Measurements from ENCODE around the gene CCN5. TPM values are rescaled to one million over a fixed set of nuclear protein-coding genes. Genes with fewer than 3 reads are reported as not detected.
A peak's percentile ranks its signal among the peaks of the same experiment; 100 is the strongest.

CCN5 gene
- total RNA-seq, 1 donor = 520 TPM

DNA sequence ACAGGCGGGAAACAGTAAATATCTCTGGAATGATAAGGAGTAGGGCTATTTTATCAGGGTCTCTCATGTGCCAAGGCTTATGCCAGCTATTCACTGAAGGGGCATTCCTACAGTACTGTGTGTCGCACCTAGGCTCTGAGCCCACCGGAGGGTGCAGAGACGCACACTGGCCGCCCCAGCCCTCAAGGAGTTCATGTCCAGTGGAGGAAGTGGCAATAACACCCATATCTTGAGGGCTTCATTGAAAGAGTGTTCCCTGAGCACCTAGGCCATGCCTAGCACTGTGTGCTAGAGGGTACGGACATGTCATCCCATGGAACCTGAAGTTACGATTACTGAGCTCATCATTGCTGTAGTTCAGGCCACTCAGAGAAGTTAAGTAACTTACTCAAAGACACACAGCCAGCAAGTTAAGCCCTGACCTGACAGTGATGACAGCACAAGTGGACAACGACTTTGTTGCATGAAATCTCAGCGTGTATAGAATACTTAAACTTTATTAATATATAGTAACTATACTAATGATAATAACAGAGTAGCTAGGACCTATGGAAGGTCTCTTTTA, 8.7 kb downstream of the CCN5 start:
- DNase-seq (ENCODE audit: insufficient read length, low spot score, missing footprints) = no peak
- TF ChIP-seq, protein P1, sequence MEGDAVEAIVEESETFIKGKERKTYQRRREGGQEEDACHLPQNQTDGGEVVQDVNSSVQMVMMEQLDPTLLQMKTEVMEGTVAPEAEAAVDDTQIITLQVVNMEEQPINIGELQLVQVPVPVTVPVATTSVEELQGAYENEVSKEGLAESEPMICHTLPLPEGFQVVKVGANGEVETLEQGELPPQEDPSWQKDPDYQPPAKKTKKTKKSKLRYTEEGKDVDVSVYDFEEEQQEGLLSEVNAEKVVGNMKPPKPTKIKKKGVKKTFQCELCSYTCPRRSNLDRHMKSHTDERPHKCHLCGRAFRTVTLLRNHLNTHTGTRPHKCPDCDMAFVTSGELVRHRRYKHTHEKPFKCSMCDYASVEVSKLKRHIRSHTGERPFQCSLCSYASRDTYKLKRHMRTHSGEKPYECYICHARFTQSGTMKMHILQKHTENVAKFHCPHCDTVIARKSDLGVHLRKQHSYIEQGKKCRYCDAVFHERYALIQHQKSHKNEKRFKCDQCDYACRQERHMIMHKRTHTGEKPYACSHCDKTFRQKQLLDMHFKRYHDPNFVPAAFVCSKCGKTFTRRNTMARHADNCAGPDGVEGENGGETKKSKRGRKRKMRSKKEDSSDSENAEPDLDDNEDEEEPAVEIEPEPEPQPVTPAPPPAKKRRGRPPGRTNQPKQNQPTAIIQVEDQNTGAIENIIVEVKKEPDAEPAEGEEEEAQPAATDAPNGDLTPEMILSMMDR (IDR thresholded peaks at IDR 0.05; ENCODE audit: extremely low read depth, low read depth, low read length) = no peak
- Histone ChIP-seq H3K27me3 (ENCODE audit: insufficient read depth, low read length) (no peaks in the 10 kb centered on the region), H3K9me3 (ENCODE audit: low read depth, low read length) (no peaks in the 10 kb centered on the region), H3K79me2 (ENCODE audit: insufficient read depth, low read length) (no peaks in the 10 kb centered on the region), H3K4me1 (ENCODE audit: insufficient read depth, low read length) (peaks cover 32% of the 10 kb centered on the region), H3K4me2 (ENCODE audit: insufficient read depth, low read length) (no peak overlapping the region), H3K36me3 (ENCODE audit: insufficient read depth, low read length) (no peaks in the 10 kb centered on the region), H3K4me3 (ENCODE audit: insufficient read depth, low read length) (no peak overlapping the region), H4K20me1 (ENCODE audit: insufficient read depth, low read length) (no peaks in the 10 kb centered on the region), H2AFZ (ENCODE audit: low read length) (no peak overlapping the region), H3K27ac (ENCODE audit: low read depth, low read length) (no peak overlapping the region)

DNA sequence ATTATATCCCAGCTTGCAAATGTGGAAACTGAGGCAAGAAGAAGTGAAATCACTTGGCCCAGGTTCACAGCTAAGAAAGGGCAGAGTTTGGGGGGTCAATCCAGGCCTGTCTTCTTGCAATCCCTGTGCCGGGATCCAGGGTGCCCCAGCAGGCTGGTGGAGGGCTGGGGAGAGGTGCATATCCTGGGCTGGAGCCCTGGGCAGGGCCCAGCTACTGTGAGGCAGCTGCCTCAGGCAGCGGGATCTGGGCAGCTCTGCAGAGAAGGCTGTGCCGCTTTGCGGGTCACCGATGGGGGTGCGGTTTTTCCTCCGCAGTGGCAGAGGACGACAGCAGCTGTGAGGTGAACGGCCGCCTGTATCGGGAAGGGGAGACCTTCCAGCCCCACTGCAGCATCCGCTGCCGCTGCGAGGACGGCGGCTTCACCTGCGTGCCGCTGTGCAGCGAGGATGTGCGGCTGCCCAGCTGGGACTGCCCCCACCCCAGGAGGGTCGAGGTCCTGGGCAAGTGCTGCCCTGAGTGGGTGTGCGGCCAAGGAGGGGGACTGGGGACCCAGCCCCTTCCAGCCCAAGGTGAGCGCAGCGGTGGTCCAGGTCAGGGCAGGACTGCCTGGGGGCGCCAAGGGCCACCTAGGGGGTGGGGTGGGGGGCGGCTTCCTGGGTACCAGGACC, 9.4 kb downstream of the CCN5 start:
- H3K4me2 ChIP-seq (ENCODE audit: insufficient read depth, low read length) = no peak overlapping the region
- H3K27ac ChIP-seq (ENCODE audit: low read depth, low read length) = no peak overlapping the region
- peaks cover 38% of the 10 kb centered on the region for H3K4me1 ChIP-seq (ENCODE audit: insufficient read depth, low read length)
- no peak for DNase-seq (ENCODE audit: insufficient read length, low spot score, missing footprints)
- H2AFZ ChIP-seq (ENCODE audit: low read length) = no peak overlapping the region
- no peaks in the 10 kb centered on the region for H3K36me3 ChIP-seq (ENCODE audit: insufficient read depth, low read length)
- H3K4me3 ChIP-seq (ENCODE audit: insufficient read depth, low read length) = no peak overlapping the region
- no peaks in the 10 kb centered on the region for H4K20me1 ChIP-seq (ENCODE audit: insufficient read depth, low read length)
- TF ChIP-seq, protein P1 (IDR thresholded peaks at IDR 0.05; ENCODE audit: extremely low read depth, low read depth, low read length) = no peak
- H3K27me3 ChIP-seq (ENCODE audit: insufficient read depth, low read length) = no peaks in the 10 kb centered on the region
- no peaks in the 10 kb centered on the region for H3K9me3 ChIP-seq (ENCODE audit: low read depth, low read length)
- no peaks in the 10 kb centered on the region for H3K79me2 ChIP-seq (ENCODE audit: insufficient read depth, low read length)

DNA sequence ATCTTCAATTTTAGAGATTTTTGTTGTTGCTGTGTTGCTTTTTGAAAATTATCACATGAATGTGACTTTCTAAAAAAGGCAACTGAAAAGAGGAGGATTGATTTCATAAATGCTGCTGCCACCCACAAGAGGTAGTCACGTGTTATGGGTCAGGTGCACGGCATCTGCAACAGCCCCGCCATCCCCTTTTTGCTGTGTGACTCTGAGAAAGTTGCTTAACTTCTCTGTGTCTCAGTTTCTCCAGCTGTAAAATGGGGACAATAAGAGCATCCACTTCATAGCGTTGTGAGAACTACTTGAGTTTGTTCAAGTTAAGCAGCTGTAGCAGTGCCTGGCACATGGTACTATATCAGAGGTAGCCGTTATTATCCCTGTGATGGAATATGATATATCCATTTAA, 10.7 kb downstream of the CCN5 start:
- Histone ChIP-seq H3K4me3 (ENCODE audit: insufficient read depth, low read length) (no peak overlapping the region), H4K20me1 (ENCODE audit: insufficient read depth, low read length) (no peaks in the 10 kb centered on the region), H3K79me2 (ENCODE audit: insufficient read depth, low read length) (no peaks in the 10 kb centered on the region), H2AFZ (ENCODE audit: low read length) (no peak overlapping the region), H3K36me3 (ENCODE audit: insufficient read depth, low read length) (no peaks in the 10 kb centered on the region), H3K27me3 (ENCODE audit: insufficient read depth, low read length) (no peaks in the 10 kb centered on the region), H3K4me1 (ENCODE audit: insufficient read depth, low read length) (peaks cover 37% of the 10 kb centered on the region), H3K9me3 (ENCODE audit: low read depth, low read length) (no peaks in the 10 kb centered on the region), H3K4me2 (ENCODE audit: insufficient read depth, low read length) (no peak overlapping the region), H3K27ac (ENCODE audit: low read depth, low read length) (no peak overlapping the region)
- TF ChIP-seq, protein P1 (IDR thresholded peaks at IDR 0.05; ENCODE audit: extremely low read depth, low read depth, low read length) = no peak
- peak; percentile 41 for DNase-seq (ENCODE audit: insufficient read length, low spot score, missing footprints)

DNA sequence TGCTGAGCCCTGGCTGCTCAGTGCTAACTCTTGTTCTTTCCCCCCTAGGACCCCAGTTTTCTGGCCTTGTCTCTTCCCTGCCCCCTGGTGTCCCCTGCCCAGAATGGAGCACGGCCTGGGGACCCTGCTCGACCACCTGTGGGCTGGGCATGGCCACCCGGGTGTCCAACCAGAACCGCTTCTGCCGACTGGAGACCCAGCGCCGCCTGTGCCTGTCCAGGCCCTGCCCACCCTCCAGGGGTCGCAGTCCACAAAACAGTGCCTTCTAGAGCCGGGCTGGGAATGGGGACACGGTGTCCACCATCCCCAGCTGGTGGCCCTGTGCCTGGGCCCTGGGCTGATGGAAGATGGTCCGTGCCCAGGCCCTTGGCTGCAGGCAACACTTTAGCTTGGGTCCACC, 11.9 kb downstream of the CCN5 start:
- H3K4me3 ChIP-seq (ENCODE audit: insufficient read depth, low read length) = no peak overlapping the region
- no peaks in the 10 kb centered on the region for H3K79me2 ChIP-seq (ENCODE audit: insufficient read depth, low read length)
- TF ChIP-seq, protein P1 (IDR thresholded peaks at IDR 0.05; ENCODE audit: extremely low read depth, low read depth, low read length) = no peak
- no peak overlapping the region for H2AFZ ChIP-seq (ENCODE audit: low read length)
- no peaks in the 10 kb centered on the region for H3K27me3 ChIP-seq (ENCODE audit: insufficient read depth, low read length)
- H3K27ac ChIP-seq (ENCODE audit: low read depth, low read length) = no peak overlapping the region
- peaks cover 30% of the 10 kb centered on the region for H3K4me1 ChIP-seq (ENCODE audit: insufficient read depth, low read length)
- no peaks in the 10 kb centered on the region for H3K9me3 ChIP-seq (ENCODE audit: low read depth, low read length)
- no peaks in the 10 kb centered on the region for H4K20me1 ChIP-seq (ENCODE audit: insufficient read depth, low read length)
- no peak overlapping the region for H3K4me2 ChIP-seq (ENCODE audit: insufficient read depth, low read length)
- H3K36me3 ChIP-seq (ENCODE audit: insufficient read depth, low read length) = no peaks in the 10 kb centered on the region
- no peak for DNase-seq (ENCODE audit: insufficient read length, low spot score, missing footprints)
